Activated T-helper 17 cell treated with anti-CD3 and anti-CD28 coated beads, Interleukin-2, amount 50 U/mL, for 72 hours (primary cell): ENCODE measurements around the gene RAB36. TPM values are rescaled to one million over a fixed set of nuclear protein-coding genes. Genes with fewer than 3 reads are reported as not detected.

Experiments used
- ATAC-seq: fragments of 150-1000 bp; cut with Tn5 transposase; replicated peaks from 2 replicates; pipeline ENCODE4 v1.10.0; 2021; ENCODE audit warnings: mild to moderate bottlenecking, moderate library complexity
- H3K27ac Mint-ChIP-seq: one replicate; pipeline ENCODE4 v1.8.0; 2022; ENCODE audit warnings: mixed read lengths
- H3K27me3 Mint-ChIP-seq: one replicate; pipeline ENCODE4 v1.8.0; 2022; ENCODE audit warnings: mixed read lengths
- H3K36me3 Mint-ChIP-seq: one replicate; pipeline ENCODE4 v1.8.0; 2022; ENCODE audit warnings: low read depth, mild to moderate bottlenecking, mixed read lengths
- H3K4me1 Mint-ChIP-seq: one replicate; pipeline ENCODE4 v1.8.0; 2022; ENCODE audit warnings: mixed read lengths
- H3K4me3 Mint-ChIP-seq: one replicate; pipeline ENCODE4 v1.8.0; 2022; ENCODE audit warnings: mild to moderate bottlenecking, mixed read lengths
- H3K9me3 Mint-ChIP-seq: one replicate; pipeline ENCODE4 v1.8.0; 2022; ENCODE audit warnings: mixed read lengths
- total RNA-seq, 2 donors: library from RNA; stranded (reverse); gene quantifications; one replicate each; pipeline ENCODE4 v1.2.3, GENCODE V29; 2022

The RAB36 gene, protein sequence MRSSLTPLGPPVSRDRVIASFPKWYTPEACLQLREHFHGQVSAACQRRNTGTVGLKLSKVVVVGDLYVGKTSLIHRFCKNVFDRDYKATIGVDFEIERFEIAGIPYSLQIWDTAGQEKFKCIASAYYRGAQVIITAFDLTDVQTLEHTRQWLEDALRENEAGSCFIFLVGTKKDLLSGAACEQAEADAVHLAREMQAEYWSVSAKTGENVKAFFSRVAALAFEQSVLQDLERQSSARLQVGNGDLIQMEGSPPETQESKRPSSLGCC
- total RNA-seq: under 1 TPM; 0.61 to 0.80 TPM

- H3K9me3 Mint-ChIP-seq: no peaks in the 10 kb centered on the region
- H3K4me3 Mint-ChIP-seq: peak within 1 kb of the TSS; percentile 67
- peak within 1 kb of the TSS; percentile 65 for H3K27ac Mint-ChIP-seq
- H3K27me3 Mint-ChIP-seq: no peaks in the 10 kb centered on the region
- peaks cover 5% of the 10 kb centered on the region for H3K4me1 Mint-ChIP-seq
- H3K36me3 Mint-ChIP-seq: no peaks in the 10 kb centered on the region
- ATAC-seq: peak; percentile 56
Observed at GRCh38 chr22:23144932-23145877, at the start of gene RAB36. Gene RAB36 (plus strand): TSS chr22:23145477. CDS start chr22:23146617, 1,140 bp downstream.

DNA sequence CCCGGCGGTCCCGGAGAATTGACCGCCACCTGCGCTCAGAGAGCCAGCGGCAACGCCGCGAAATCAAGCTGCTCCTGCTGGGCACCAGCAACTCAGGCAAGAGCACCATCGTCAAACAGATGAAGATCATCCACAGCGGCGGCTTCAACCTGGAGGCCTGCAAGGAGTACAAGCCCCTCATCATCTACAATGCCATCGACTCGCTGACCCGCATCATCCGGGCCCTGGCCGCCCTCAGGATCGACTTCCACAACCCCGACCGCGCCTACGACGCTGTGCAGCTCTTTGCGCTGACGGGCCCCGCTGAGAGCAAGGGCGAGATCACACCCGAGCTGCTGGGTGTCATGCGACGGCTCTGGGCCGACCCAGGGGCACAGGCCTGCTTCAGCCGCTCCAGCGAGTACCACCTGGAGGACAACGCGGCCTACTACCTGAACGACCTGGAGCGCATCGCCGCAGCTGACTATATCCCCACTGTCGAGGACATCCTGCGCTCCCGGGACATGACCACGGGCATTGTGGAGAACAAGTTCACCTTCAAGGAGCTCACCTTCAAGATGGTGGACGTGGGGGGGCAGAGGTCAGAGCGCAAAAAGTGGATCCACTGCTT, 49.4 kb upstream of the RAB36 start:
- Mint-ChIP-seq H3K27me3 (no peaks in the 10 kb centered on the region), H3K27ac (no peak overlapping the region), H3K9me3 (no peaks in the 10 kb centered on the region), H3K36me3 (no peaks in the 10 kb centered on the region), H3K4me1 (no peaks in the 10 kb centered on the region), H3K4me3 (no peak overlapping the region)
- no peak for ATAC-seq

GRCh38 chr22:23097412-23098229, 47.7 kb upstream of the RAB36 start:
- no peak overlapping the region for H3K4me3 Mint-ChIP-seq
- H3K9me3 Mint-ChIP-seq: no peaks in the 10 kb centered on the region
- no peaks in the 10 kb centered on the region for H3K27me3 Mint-ChIP-seq
- H3K27ac Mint-ChIP-seq: no peak overlapping the region
- no peak for ATAC-seq
- H3K4me1 Mint-ChIP-seq: no peaks in the 10 kb centered on the region
- no peaks in the 10 kb centered on the region for H3K36me3 Mint-ChIP-seq

- no peaks in the 10 kb centered on the region for H3K36me3 Mint-ChIP-seq
- H3K9me3 Mint-ChIP-seq: no peaks in the 10 kb centered on the region
- no peak overlapping the region for H3K4me3 Mint-ChIP-seq
- H3K27ac Mint-ChIP-seq: no peak overlapping the region
- H3K4me1 Mint-ChIP-seq: no peaks in the 10 kb centered on the region
- no peaks in the 10 kb centered on the region for H3K27me3 Mint-ChIP-seq
- no peak for ATAC-seq
Observed at GRCh38 chr22:23098230-23098705, 47.0 kb upstream of the RAB36 start.

- Mint-ChIP-seq H3K4me1 (no peaks in the 10 kb centered on the region), H3K9me3 (no peaks in the 10 kb centered on the region), H3K27me3 (no peaks in the 10 kb centered on the region), H3K27ac (no peak overlapping the region), H3K4me3 (no peak overlapping the region), H3K36me3 (no peaks in the 10 kb centered on the region)
- no peak for ATAC-seq
Observed at GRCh38 chr22:23098718-23099530, 46.4 kb upstream of the RAB36 start.

GRCh38 chr22:23099531-23099804, 45.8 kb upstream of the RAB36 start:
- ATAC-seq: no peak
- Mint-ChIP-seq H3K27ac (no peak overlapping the region), H3K9me3 (no peaks in the 10 kb centered on the region), H3K36me3 (no peaks in the 10 kb centered on the region), H3K4me3 (no peak overlapping the region), H3K4me1 (no peaks in the 10 kb centered on the region), H3K27me3 (no peaks in the 10 kb centered on the region)

DNA sequence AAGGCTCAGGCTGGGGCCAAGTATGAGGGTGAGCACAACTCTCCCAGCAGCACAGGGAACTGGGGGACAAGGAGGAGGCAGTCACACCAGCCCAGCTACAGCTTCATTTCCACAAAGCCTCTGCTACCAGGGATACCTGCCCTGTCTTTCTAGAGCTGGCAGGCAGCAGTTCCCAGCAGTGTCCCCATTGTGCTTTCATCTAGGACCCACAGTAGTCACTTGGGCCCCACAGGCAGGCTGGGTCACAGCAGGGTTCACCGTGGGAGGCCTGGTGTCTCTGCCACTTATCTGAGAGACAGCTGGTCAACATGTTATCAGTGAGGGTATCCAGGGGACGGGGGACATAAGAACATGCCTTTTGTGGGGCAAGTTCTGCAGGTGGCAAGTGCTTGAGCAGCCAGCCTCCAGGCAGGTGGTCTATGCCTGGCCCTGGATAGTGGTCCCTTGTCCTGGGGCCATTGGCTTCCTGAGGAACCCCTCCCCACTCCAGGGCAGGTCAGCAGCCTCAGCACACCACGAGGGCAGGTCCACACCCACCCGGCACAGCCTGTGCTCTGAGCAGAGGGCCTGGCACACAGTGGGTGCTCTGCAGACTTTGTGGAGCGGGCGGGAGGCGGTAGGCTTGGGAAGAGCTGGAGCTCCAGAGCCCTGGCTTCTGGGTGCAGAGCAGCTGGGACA, 45.0 kb upstream of the RAB36 start:
- H3K27me3 Mint-ChIP-seq: no peaks in the 10 kb centered on the region
- no peaks in the 10 kb centered on the region for H3K4me1 Mint-ChIP-seq
- ATAC-seq: no peak
- H3K27ac Mint-ChIP-seq: no peak overlapping the region
- no peak overlapping the region for H3K4me3 Mint-ChIP-seq
- H3K9me3 Mint-ChIP-seq: no peaks in the 10 kb centered on the region
- no peaks in the 10 kb centered on the region for H3K36me3 Mint-ChIP-seq

- Mint-ChIP-seq H3K36me3 (no peaks in the 10 kb centered on the region), H3K4me3 (no peak overlapping the region), H3K9me3 (no peaks in the 10 kb centered on the region), H3K4me1 (peaks cover 4% of the 10 kb centered on the region), H3K27ac (no peak overlapping the region), H3K27me3 (no peaks in the 10 kb centered on the region)
- ATAC-seq: no peak
Observed at GRCh38 chr22:23101524-23101923, 43.8 kb upstream of the RAB36 start.

DNA sequence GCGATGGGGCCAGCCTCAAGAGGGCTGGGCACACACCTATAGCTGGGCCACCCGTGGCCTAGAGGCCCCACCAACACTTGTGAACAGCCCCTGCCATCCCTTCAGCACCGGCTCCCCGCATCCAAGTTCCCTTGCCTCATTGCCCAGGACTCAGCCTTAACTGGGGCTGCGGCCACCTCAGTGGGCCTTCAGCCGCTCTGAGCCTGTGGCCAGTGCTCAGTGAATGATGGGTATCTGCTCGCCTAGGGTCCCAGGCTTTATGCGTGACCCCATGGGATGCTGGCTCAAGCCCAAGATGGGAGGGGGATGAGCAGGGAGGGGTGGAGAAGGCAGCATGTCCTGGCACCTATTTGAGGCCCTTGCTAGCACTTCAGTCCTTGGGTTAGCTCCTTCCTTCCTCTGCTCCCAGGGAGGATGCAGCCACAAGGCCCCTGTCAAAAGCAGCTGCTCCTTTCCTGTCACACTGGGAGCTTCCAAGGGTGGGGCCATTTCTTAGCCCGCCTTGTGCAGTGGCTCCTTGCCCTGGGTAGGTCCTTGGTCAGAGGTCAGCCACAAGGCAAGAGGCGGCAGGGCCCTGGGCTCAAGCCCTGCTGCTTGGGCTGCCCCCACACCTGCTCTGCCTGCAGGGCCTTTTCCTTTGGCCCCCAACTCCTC, 43.1 kb upstream of the RAB36 start:
- no peak overlapping the region for H3K27ac Mint-ChIP-seq
- peaks cover 4% of the 10 kb centered on the region for H3K4me1 Mint-ChIP-seq
- ATAC-seq: no peak

GRCh38 chr22:23102776-23103175, 42.5 kb upstream of the RAB36 start:
- Mint-ChIP-seq H3K4me3 (no peak overlapping the region), H3K27me3 (no peaks in the 10 kb centered on the region), H3K36me3 (no peaks in the 10 kb centered on the region), H3K9me3 (no peaks in the 10 kb centered on the region), H3K27ac (no peak overlapping the region), H3K4me1 (peaks cover 4% of the 10 kb centered on the region)
- ATAC-seq: no peak

More for the DNA sequence above, 43.1 kb upstream of the RAB36 start:
- H3K27me3 Mint-ChIP-seq: no peaks in the 10 kb centered on the region
- H3K36me3 Mint-ChIP-seq: no peaks in the 10 kb centered on the region
- no peaks in the 10 kb centered on the region for H3K9me3 Mint-ChIP-seq
- no peak overlapping the region for H3K4me3 Mint-ChIP-seq

- ATAC-seq: no peak
- Mint-ChIP-seq H3K27me3 (no peaks in the 10 kb centered on the region), H3K4me3 (no peak overlapping the region), H3K9me3 (no peaks in the 10 kb centered on the region), H3K36me3 (no peaks in the 10 kb centered on the region), H3K4me1 (peaks cover 4% of the 10 kb centered on the region), H3K27ac (no peak overlapping the region)
Observed at GRCh38 chr22:23103199-23103954, 41.9 kb upstream of the RAB36 start.

GRCh38 chr22:23104187-23104971, 40.9 kb upstream of the RAB36 start:
- no peak overlapping the region for H3K4me3 Mint-ChIP-seq
- peaks cover 4% of the 10 kb centered on the region for H3K4me1 Mint-ChIP-seq
- H3K9me3 Mint-ChIP-seq: no peaks in the 10 kb centered on the region
- ATAC-seq: no peak
- no peaks in the 10 kb centered on the region for H3K27me3 Mint-ChIP-seq
- H3K27ac Mint-ChIP-seq: no peak overlapping the region
- no peaks in the 10 kb centered on the region for H3K36me3 Mint-ChIP-seq
